Aorta (tissue), 5 donors: ENCODE data around the gene EPB41. TPM values are rescaled to one million over a fixed set of nuclear protein-coding genes. Genes with fewer than 3 reads are reported as not detected.

ENCODE experiments used
- ATAC-seq: fragments of 200-7000 bp; cut with Tn5 transposase; one replicate; pipeline ENCODE4 v1.9.1; 2022; ENCODE audit warnings: moderate library complexity; ENCODE audit not compliant: low FRiP score
- DNase-seq, 2 donors: peaks; one replicate each; pipeline ENCODE4 v3.0.0-alpha.2; 2020
- H3K27ac ChIP-seq, 2 donors: one replicate each; pipeline ENCODE4 v1.5.1; 2013; ENCODE audit warnings: low read length in 2 of 2, mild to moderate bottlenecking in 2 of 2, moderate library complexity in 2 of 2, control low read depth in 1 of 2, inconsistent platforms in 1 of 2, low read depth in 1 of 2
- H3K27me3 ChIP-seq, 2 donors: one replicate each; pipeline ENCODE4 v1.6.1; 2013; ENCODE audit warnings: control low read depth in 1 of 2, low read length in 1 of 2, mild to moderate bottlenecking in 1 of 2, moderate library complexity in 1 of 2; ENCODE audit not compliant: insufficient read depth in 2 of 2, control insufficient read depth in 1 of 2
- H3K36me3 ChIP-seq, 2 donors: one replicate each; pipeline ENCODE4 v1.6.1; 2013; ENCODE audit warnings: control low read depth in 1 of 2, low read length in 1 of 2, mild to moderate bottlenecking in 1 of 2; ENCODE audit not compliant: insufficient read depth in 2 of 2, control insufficient read depth in 1 of 2
- H3K4me1 ChIP-seq, 2 donors: one replicate each; pipeline ENCODE4 v1.6.1; 2013; ENCODE audit warnings: low read length in 2 of 2, control low read depth in 1 of 2, mild to moderate bottlenecking in 1 of 2, moderate library complexity in 1 of 2; ENCODE audit not compliant: insufficient read depth in 2 of 2, control insufficient read depth in 1 of 2
- H3K4me3 ChIP-seq, 2 donors: one replicate each; pipeline ENCODE4 v1.5.1; 2013; ENCODE audit warnings: low read length in 2 of 2, control low read depth in 1 of 2, mild to moderate bottlenecking in 1 of 2
- H3K9me3 ChIP-seq: one replicate; pipeline ENCODE4 v1.6.1; 2013; ENCODE audit warnings: mild to moderate bottlenecking, low read length; ENCODE audit not compliant: control insufficient read depth
- WGBS, 2 donors: extraction: QIAGEN DNeasy Blood & Tissue Kit; methylation state at CpG; one replicate each; pipeline ENCODE4 v1.1.7; 2013; 5-methylcytosine and 5-hydroxymethylcytosine counted together
- intact Hi-C, 2 donors: fragments of 100-400 bp; cut with DNase I; formaldehyde crosslinking; loops; one replicate each; pipeline versions ENCODE4 v1.14.2 to v1.15.0; 2022
- polyA plus RNA-seq, 2 donors: library from polyadenylated mRNA; stranded (reverse); fragments of 200-250 nt; gene quantifications; one replicate each; pipeline ENCODE4 v1.2.3, GENCODE V29; 2013
- total RNA-seq, 2 donors: library from RNA; stranded (reverse); fragmentation: NEBNext Ultra II Directional; extraction: Animal tissue kit (Norgen Biotek cat#: 25700); gene quantifications; one replicate each; pipeline ENCODE4 v1.2.1, GENCODE V29; 2021
- donor health status: healthy with polysubstance abuse.
- donor health status: Bipolar disorder and iron deficiency.
- donor health status: DM: no; HTN: no; CAD: no.
- donor health status: DM: no; HTN: no; CAD: no.
- donor health status: DM: yes; HTN: yes; CAD: no.

EPB41 gene
- total and polyA plus RNA-seq, 4 donors = 3.4 to 35.2 (median 14.6) TPM

GRCh38 chr1:29120367-29120766 is 206.0 kb downstream of the EPB41 start:
- ATAC-seq (no peak), DNase-seq (no peak)
- no peaks in the 10 kb centered on the region for H3K27me3 ChIP-seq
- WGBS, 2 donors = 85 to 90% methylated on average over 5 to 6 of the region's 6 CpGs
- no peak overlapping the region for H3K27ac ChIP-seq
- intact Hi-C loops = loop anchor here (5.0 kb wide), 3 partner anchors 62 to 233 kb away; partner anchors contain the start of gene SRSF4 (in 1 of the 2)
- no peaks in the 10 kb centered on the region for H3K36me3 ChIP-seq
- no peaks in the 10 kb centered on the region for H3K9me3 ChIP-seq
- H3K4me3 ChIP-seq = no peak overlapping the region
- no peaks in the 10 kb centered on the region for H3K4me1 ChIP-seq

- H3K27me3 ChIP-seq = no peaks in the 10 kb centered on the region
- WGBS, 2 donors = 59 to 65% methylated on average over 42 of the region's 42 CpGs
- intact Hi-C loops = loop anchor here (5.0 kb wide), 3 partner anchors 61 to 234 kb away; partner anchors contain the start of gene SRSF4 (in 1 of the 2)
- ATAC-seq = no peak
- H3K36me3 ChIP-seq = no peaks in the 10 kb centered on the region
- no peak overlapping the region for H3K4me3 ChIP-seq
- H3K9me3 ChIP-seq = no peaks in the 10 kb centered on the region
- DNase-seq = peak in 1 of 2 donors; percentile 87
- H3K27ac ChIP-seq = no peak overlapping the region
- no peaks in the 10 kb centered on the region for H3K4me1 ChIP-seq
Measured at GRCh38 chr1:29120947-29121485, 206.6 kb downstream of the EPB41 start.

GRCh38 chr1:29121516-29121935 is 207.2 kb downstream of the EPB41 start:
- H3K27ac ChIP-seq = peak overlapping the region in 1 of 2 donors; percentile 88
- H3K4me3 ChIP-seq = peak overlapping the region; percentile 13 to 61
- 9 to 10% methylated on average over 48 to 59 of the region's 59 CpGs for WGBS, 2 donors
- DNase-seq = no peak
- no peaks in the 10 kb centered on the region for H3K36me3 ChIP-seq
- H3K27me3 ChIP-seq = no peaks in the 10 kb centered on the region
- intact Hi-C loops = loop anchor here (5.0 kb wide), 3 partner anchors 61 to 234 kb away; partner anchors contain the start of gene SRSF4 (in 1 of the 2)
- H3K4me1 ChIP-seq = no peaks in the 10 kb centered on the region
- ATAC-seq = no peak
- H3K9me3 ChIP-seq = no peaks in the 10 kb centered on the region

GRCh38 chr1:29121936-29122681 is 207.7 kb downstream of the EPB41 start:
- ATAC-seq = peak; percentile 1
- Histone ChIP-seq H3K36me3 (no peaks in the 10 kb centered on the region), H3K27ac (peak overlapping the region; percentile 88 to 89), H3K27me3 (no peaks in the 10 kb centered on the region), H3K9me3 (no peaks in the 10 kb centered on the region), H3K4me3 (peak overlapping the region; percentile 13 to 61), H3K4me1 (no peaks in the 10 kb centered on the region)
- peak; percentile 74 to 85 for DNase-seq
- 0 to 1% methylated on average over 34 to 81 of the region's 81 CpGs for WGBS, 2 donors
- intact Hi-C loops = loop anchor here (2.0 to 5.0 kb wide), 4 partner anchors 59 to 235 kb away; partner anchors contain the start of gene SRSF4 (in 2 of the 2)

GRCh38 chr1:29122682-29123052 is 208.3 kb downstream of the EPB41 start:
- Histone ChIP-seq H3K4me1 (no peaks in the 10 kb centered on the region), H3K27ac (peak overlapping the region; percentile 88 to 89), H3K9me3 (no peaks in the 10 kb centered on the region), H3K4me3 (peak overlapping the region; percentile 56 to 61), H3K36me3 (no peaks in the 10 kb centered on the region), H3K27me3 (no peaks in the 10 kb centered on the region)
- DNase-seq (peak; percentile 88 to 94), ATAC-seq (peak; percentile 72)
- 1% methylated on average over 27 to 34 of the region's 34 CpGs for WGBS, 2 donors
- intact Hi-C loops = loop anchor here (2.0 to 5.0 kb wide), 4 partner anchors 58 to 235 kb away; partner anchors contain the start of gene SRSF4 (in 2 of the 2)

- peak overlapping the region; percentile 56 to 61 for H3K4me3 ChIP-seq
- no peaks in the 10 kb centered on the region for H3K4me1 ChIP-seq
- peak; percentile 27 for ATAC-seq
Measured at GRCh38 chr1:29123053-29123886, 208.9 kb downstream of the EPB41 start.

GRCh38 chr1:29123887-29124365 is 209.6 kb downstream of the EPB41 start, which contains the start of gene TMEM200B:
TSS of gene TMEM200B (minus strand) at chr1:29123903. CDS start at chr1:29121828, 2,075 bp downstream.
- ATAC-seq = peak; percentile 62
- peak within 1 kb of the TSS; percentile 89 to 99 for H3K27ac ChIP-seq
- H3K27me3 ChIP-seq = no peaks in the 10 kb centered on the region
- peak within 1 kb of the TSS; percentile 56 to 61 for H3K4me3 ChIP-seq
- no peaks in the 10 kb centered on the region for H3K9me3 ChIP-seq
- H3K4me1 ChIP-seq = no peaks in the 10 kb centered on the region
- H3K36me3 ChIP-seq = no peaks in the 10 kb centered on the region
- intact Hi-C loops = loop anchor here (2.0 to 5.0 kb wide), 4 partner anchors 57 to 237 kb away; partner anchors contain the start of gene SRSF4 (in 2 of the 2)
- 1% methylated on average over 37 to 46 of the region's 46 CpGs for WGBS, 2 donors
- DNase-seq = peak; percentile 54 to 83

More at GRCh38 chr1:29123053-29123886, 208.9 kb downstream of the EPB41 start:
- DNase-seq = peak; percentile 54 to 81
- Histone ChIP-seq H3K27ac (peak overlapping the region; percentile 88 to 89), H3K27me3 (no peaks in the 10 kb centered on the region), H3K36me3 (no peaks in the 10 kb centered on the region), H3K9me3 (no peaks in the 10 kb centered on the region)
- WGBS, 2 donors = 1% methylated on average over 45 to 70 of the region's 70 CpGs
- intact Hi-C loops = loop anchor here (2.0 to 5.0 kb wide), 4 partner anchors 58 to 236 kb away; partner anchors contain the start of gene SRSF4 (in 2 of the 2)
